B cell (primary cell): Measurements from ENCODE around the gene VAC14. TPM values are rescaled to one million over a fixed set of nuclear protein-coding genes. Genes with fewer than 3 reads are reported as not detected.

Source experiments
- ATAC-seq: fragments of 200-7000 bp; cut with Tn5 transposase; one replicate; pipeline ENCODE4 v1.10.0; 2021; ENCODE audit warnings: low read depth, mild to moderate bottlenecking, moderate number of reproducible peaks, moderate library complexity
- CTCF ChIA-PET: fragments of 350-600 bp; sonication (Branson Sonifier 250); formaldehyde crosslinking; loops from one replicate; lab custom pipeline; 2021; ENCODE audit warnings: antibody characterized with exemption, inconsistent platforms; lab: Charles Lee
- POLR2A ChIA-PET: fragments of 350-600 bp; sonication (Branson Sonifier 250); formaldehyde crosslinking; loops from one replicate; lab custom pipeline; 2021; ENCODE audit warnings: antibody characterized with exemption; lab: Charles Lee
- DNase-seq: peaks from one replicate; pipeline ENCODE4 v3.0.0; 2013
- H2AFZ ChIP-seq: 2 replicates; pipeline ENCODE4 v1.6.1; 2012; ENCODE audit warnings: mild to moderate bottlenecking, low read depth, low read length; ENCODE audit not compliant: insufficient read depth, poor library complexity, severe bottlenecking
- H3K27ac ChIP-seq, 2 donors: 1 replicate in 1 of 2; 2 replicates in 1 of 2; pipeline ENCODE4 v1.5.1; 2012 to 2013; ENCODE audit warnings: low read length in 2 of 2, mild to moderate bottlenecking in 2 of 2, moderate library complexity in 1 of 2
- H3K27me3 ChIP-seq, 4 experiments: fragments of 200-600 bp in 1 of 4; sonication (generic) in 1 of 4; replicated peaks in 1 of 4; 1 replicate in 2 of 4; 2 replicates in 2 of 4; pipeline versions ENCODE4 v1.6.1 to v1.7.0; 2013 to 2016; ENCODE audit warnings: low read length in 3 of 4, mild to moderate bottlenecking in 2 of 4, mixed read lengths in 1 of 4, moderate library complexity in 1 of 4; ENCODE audit not compliant: insufficient read depth in 4 of 4, control insufficient read depth in 3 of 4; ENCODE audit errors: control extremely low read depth in 1 of 4
- H3K36me3 ChIP-seq, 2 experiments: replicated peaks in 1 of 2; 1 replicate in 1 of 2; 2 replicates in 1 of 2; pipeline versions ENCODE4 v1.6.1 to v1.7.1; 2013; ENCODE audit warnings: low read length in 1 of 2; ENCODE audit not compliant: insufficient read depth in 2 of 2, control insufficient read depth in 1 of 2; ENCODE audit errors: control extremely low read depth in 1 of 2, extremely low read depth in 1 of 2
- H3K4me1 ChIP-seq, 2 donors: fragments of 200-600 bp in 1 of 2; sonication (generic) in 1 of 2; 1 replicate in 1 of 2; 2 replicates in 1 of 2; pipeline versions ENCODE4 v1.5.1 to v1.6.1; 2013 to 2017; ENCODE audit warnings: low read length in 2 of 2; ENCODE audit not compliant: control insufficient read depth in 2 of 2, insufficient read depth in 2 of 2
- H3K4me2 ChIP-seq: replicated peaks from 2 replicates; pipeline ENCODE3; 2012; ENCODE audit warnings: mild to moderate bottlenecking, low read depth, low read length; ENCODE audit not compliant: poor library complexity, severe bottlenecking
- H3K4me3 ChIP-seq, 5 experiments: fragments of 200-600 bp in 1 of 5; sonication (generic) in 1 of 5; 1 replicate in 3 of 5; 2 replicates in 2 of 5; pipeline versions ENCODE4 v1.5.1 to v1.7.0; 2011 to 2016; ENCODE audit warnings: low read length in 4 of 5, mild to moderate bottlenecking in 4 of 5, low read depth in 2 of 5, control low read depth in 1 of 5, moderate library complexity in 1 of 5; ENCODE audit not compliant: insufficient read depth in 1 of 5; ENCODE audit errors: control extremely low read depth in 1 of 5, extremely low read depth in 1 of 5
- H3K79me2 ChIP-seq: fragments of 200-600 bp; sonication (generic); one replicate; pipeline ENCODE4 v1.6.0; 2016; ENCODE audit warnings: low read length; ENCODE audit not compliant: control insufficient read depth, insufficient read depth
- H3K9ac ChIP-seq: fragments of 200-600 bp; sonication (generic); 2 replicates; pipeline ENCODE4 v1.6.1; 2017; ENCODE audit warnings: mild to moderate bottlenecking, low read length, moderate library complexity
- H3K9me3 ChIP-seq, 3 donors: one replicate each; pipeline versions ENCODE4 v1.6.1 to v1.7.1; 2013; ENCODE audit warnings: low read length in 2 of 3; ENCODE audit not compliant: control insufficient read depth in 2 of 3, insufficient read depth in 1 of 3; ENCODE audit errors: control extremely low read depth in 1 of 3
- H4K20me1 ChIP-seq: 2 replicates; pipeline ENCODE4 v1.6.0; 2012; ENCODE audit warnings: mild to moderate bottlenecking, low read length; ENCODE audit not compliant: insufficient read depth, control insufficient read depth, poor library complexity, severe bottlenecking
- H3K27ac Mint-ChIP-seq: one replicate; pipeline ENCODE4 v1.8.0; 2021; ENCODE audit warnings: mixed read lengths
- H3K27me3 Mint-ChIP-seq: one replicate; pipeline ENCODE4 v1.8.0; 2021; ENCODE audit warnings: mixed read lengths
- H3K4me1 Mint-ChIP-seq: one replicate; pipeline ENCODE4 v1.8.0; 2021; ENCODE audit warnings: mixed read lengths
- H3K4me3 Mint-ChIP-seq: one replicate; pipeline ENCODE4 v1.8.0; 2021; ENCODE audit warnings: mixed read lengths
- H3K9me3 Mint-ChIP-seq: one replicate; pipeline ENCODE4 v1.8.0; 2022; ENCODE audit warnings: mixed read lengths; ENCODE audit not compliant: insufficient read depth
- CTCF ChIP-seq: fragments of 200-600 bp; IDR thresholded peaks from one replicate; pipeline ENCODE4 v1.8.0; 2022; ENCODE audit warnings: antibody characterized with exemption, mild to moderate bottlenecking
- EZH2 ChIP-seq: IDR thresholded peaks from 2 replicates; pipeline ENCODE4 v1.6.1; 2012; ENCODE audit warnings: borderline replicate concordance, low read depth, mild to moderate bottlenecking, moderate library complexity, low read length; ENCODE audit not compliant: insufficient read depth, poor library complexity, severe bottlenecking
- WGBS: methylation state at CpG from one replicate; pipeline ENCODE4 v1.1.5; 2013; ENCODE audit warnings: missing lambda C conversion rate; ENCODE audit not compliant: insufficient coverage; 5-methylcytosine and 5-hydroxymethylcytosine counted together
- intact Hi-C: fragments of 100-400 bp; cut with micrococcal nuclease; formaldehyde crosslinking; loops from one replicate; pipeline ENCODE4 v1.10.0; 2022
- polyA plus RNA-seq: library from polyadenylated mRNA; depleted of rRNA; stranded (reverse); fragments of >200 nt; gene quantifications from 2 replicates; pipeline ENCODE4 v1.2.3, GENCODE V29; 2012
- total RNA-seq, 2 donors: library from RNA; stranded (reverse); fragments of 120-200 nt in 1 of 2; gene quantifications; 1 replicate in 1 of 2; 2 replicates in 1 of 2; pipeline versions ENCODE4 v1.2.3 to v1.2.4, GENCODE V29; 2013 to 2022

Gene VAC14
- total and polyA plus RNA-seq, 2 donors (not counting 1 experiment from before 2014, with no cell fraction given) = 42.6 to 64.7 TPM

GRCh38 chr16:70766176-70766575, 34.8 kb downstream of the VAC14 start:
- no peak overlapping the region for H3K27ac Mint-ChIP-seq
- H3K9ac ChIP-seq = no peak overlapping the region
- no peak overlapping the region for H3K4me2 ChIP-seq
- WGBS = 93% methylated on average over 8 of the region's 8 CpGs
- no peak overlapping the region for H2AFZ ChIP-seq
- H3K4me1 ChIP-seq = no peaks in the 10 kb centered on the region
- H3K4me1 Mint-ChIP-seq = no peaks in the 10 kb centered on the region
- H3K79me2 ChIP-seq = peaks cover 4% of the 10 kb centered on the region
- H3K4me3 Mint-ChIP-seq = no peak overlapping the region
- H3K27ac ChIP-seq = no peak overlapping the region
- intact Hi-C loops = no loop called here
- no peaks in the 10 kb centered on the region for H3K9me3 ChIP-seq
- TF ChIP-seq CTCF (no peak), EZH2 (no peak)
- H3K27me3 ChIP-seq = no peaks in the 10 kb centered on the region
- DNase-seq (no peak), ATAC-seq (no peak)
- CTCF ChIA-PET = no interaction called here
- no peaks in the 10 kb centered on the region for H3K9me3 Mint-ChIP-seq
- POLR2A ChIA-PET = no interaction called here
- H3K27me3 Mint-ChIP-seq = no peaks in the 10 kb centered on the region
- peaks cover 7% of the 10 kb centered on the region for H4K20me1 ChIP-seq
- no peak overlapping the region for H3K4me3 ChIP-seq
- H3K36me3 ChIP-seq = peaks cover 0 to 60% of the 10 kb centered on the region in 2 experiments

GRCh38 chr16:70765491-70765890, 35.5 kb downstream of the VAC14 start:
- no peak for ATAC-seq
- POLR2A ChIA-PET = no interaction called here
- no peak overlapping the region for H3K4me3 Mint-ChIP-seq

More at GRCh38 chr16:70765491-70765890, 35.5 kb downstream of the VAC14 start:
- WGBS = 97% methylated on average over 8 of the region's 8 CpGs
- no peaks in the 10 kb centered on the region for H3K4me1 ChIP-seq
- no peaks in the 10 kb centered on the region for H3K27me3 Mint-ChIP-seq
- no peak overlapping the region for H3K4me3 ChIP-seq
- H3K4me2 ChIP-seq = no peak overlapping the region
- peaks cover 3% of the 10 kb centered on the region for H3K79me2 ChIP-seq
- H3K36me3 ChIP-seq = peaks cover 0 to 58% of the 10 kb centered on the region in 2 experiments
- H3K27me3 ChIP-seq = no peaks in the 10 kb centered on the region
- peaks cover under 1% of the 10 kb centered on the region for H4K20me1 ChIP-seq
- no peak overlapping the region for H3K9ac ChIP-seq
- H3K27ac Mint-ChIP-seq = no peak overlapping the region
- no peak for TF ChIP-seq EZH2
- TF ChIP-seq CTCF = no peak
- H2AFZ ChIP-seq = no peak overlapping the region
- H3K9me3 Mint-ChIP-seq = no peaks in the 10 kb centered on the region
- no peak overlapping the region for H3K27ac ChIP-seq
- H3K4me1 Mint-ChIP-seq = no peaks in the 10 kb centered on the region
- CTCF ChIA-PET = interaction anchor here (0.8 kb wide), 1 partner anchor 647 kb away, joined by 3 read pairs; no protein-coding TSS in a partner anchor
- no peaks in the 10 kb centered on the region for H3K9me3 ChIP-seq
- intact Hi-C loops = no loop called here
- DNase-seq = no peak
